OCI-LY1 (cell line): ENCODE data around the gene SLC39A5.

Experiments
- CTCF ChIP-seq: fragments of 200-600 bp; sonication (generic), shearing (Covaris generic); IDR thresholded peaks from 2 replicates; pipeline ENCODE4 v1.5.1; 2017; ENCODE audit warnings: mild to moderate bottlenecking, antibody characterized with exemption, low read length, moderate library complexity, mixed read lengths
- EZH2 ChIP-seq: fragments of 200-600 bp; sonication (generic), shearing (Covaris generic); IDR thresholded peaks from 2 replicates; pipeline ENCODE4 v1.8.0; 2017; ENCODE audit warnings: borderline replicate concordance, mixed run types, mild to moderate bottlenecking, antibody characterized with exemption, low read length, moderate library complexity, mixed read lengths

GRCh38 chr12:56242986-56243385, 13.1 kb downstream of the SLC39A5 start:
- TF ChIP-seq CTCF (no peak), EZH2 (no peak)
